Measurements from ENCODE around the gene PTGR1. TPM values are rescaled to one million over a fixed set of nuclear protein-coding genes. Genes with fewer than 3 reads are reported as not detected.

PTGR1 gene
- total RNA-seq, 4 donors from 2014 or later, result 7.5 to 30.9 (median 16.8) TPM

DNA sequence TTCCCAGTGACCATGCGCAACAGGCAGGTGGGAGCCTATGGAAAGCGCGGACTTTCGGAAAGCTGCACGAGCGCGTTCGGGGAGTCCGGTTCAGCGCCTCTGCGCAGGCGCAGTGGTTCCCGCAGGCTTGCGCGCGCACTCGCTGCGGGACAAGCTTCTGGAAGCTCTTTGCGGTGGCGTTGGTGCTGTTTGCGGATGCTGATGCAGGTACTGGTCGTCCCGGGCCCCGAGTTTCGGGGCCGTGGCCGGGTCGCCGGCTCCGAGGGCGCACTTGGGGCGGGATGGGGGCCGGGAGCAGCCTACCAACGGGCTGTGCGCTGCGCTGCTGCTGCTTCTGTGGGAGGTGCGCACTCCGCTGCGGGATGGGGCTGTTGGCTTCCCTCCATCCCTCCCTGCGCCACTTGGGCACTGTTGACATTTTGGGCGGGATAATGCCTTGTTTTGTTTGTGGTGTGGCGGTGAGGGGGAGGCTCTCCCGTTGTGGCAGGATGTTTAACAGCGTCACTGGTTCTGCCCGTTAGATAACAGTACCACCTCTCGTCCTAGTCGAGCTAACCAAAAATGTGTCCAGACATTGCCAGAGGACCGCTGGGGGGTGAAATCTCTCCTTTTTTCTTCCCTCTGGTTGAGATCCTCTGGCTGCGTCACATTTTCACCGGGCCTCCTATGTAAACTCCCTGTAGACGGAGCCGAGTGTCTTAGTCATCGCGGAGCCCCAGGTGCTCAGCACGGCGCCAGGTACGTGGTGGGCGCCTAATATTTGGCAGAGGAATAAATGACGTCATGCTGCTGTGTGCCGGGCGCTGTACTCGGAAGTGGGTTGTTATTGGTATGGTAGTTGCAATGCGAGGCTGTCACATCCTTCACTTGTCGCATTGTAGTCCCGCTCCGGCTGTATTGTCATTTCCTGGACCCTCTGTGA is 74.1 kb downstream of the PTGR1 start, which contains the start of gene ZNF483:
ZNF483 (plus strand) TSS at position 124 of the 922 bp plus-strand sequence. CDS start 2,217 bp downstream, outside the sequence.
- in situ Hi-C loops (cut with MboI; ENCODE audit: low sequenced_read_pairs in 4 of 4), result no loop called here
- Histone ChIP-seq H3K4me1 (peaks cover 0 to 3% of the 10 kb centered on the region in 2 donors), H3K9me3 (no peaks in the 10 kb centered on the region), H3K4me3 (peak within 1 kb of the TSS; percentile 73 to 84 (median 75)), H3K27ac (peak within 1 kb of the TSS in 1 of 4 donors; percentile 19), H3K27me3 (peaks cover 0 to 6% (median 5%) of the 10 kb centered on the region in 3 donors), H3K36me3 (no peaks in the 10 kb centered on the region)
- DNase-seq (peak in 1 of 2 donors; percentile 39), ATAC-seq (peak; percentile 50 to 55)
- intact Hi-C loops (cut with DNase I; ENCODE audit: low total_unique reads), result loop anchor here (1.0 kb wide), 1 partner anchor 41 kb away; the partner anchor contains the start of gene ECPAS
- TF ChIP-seq, protein P1, sequence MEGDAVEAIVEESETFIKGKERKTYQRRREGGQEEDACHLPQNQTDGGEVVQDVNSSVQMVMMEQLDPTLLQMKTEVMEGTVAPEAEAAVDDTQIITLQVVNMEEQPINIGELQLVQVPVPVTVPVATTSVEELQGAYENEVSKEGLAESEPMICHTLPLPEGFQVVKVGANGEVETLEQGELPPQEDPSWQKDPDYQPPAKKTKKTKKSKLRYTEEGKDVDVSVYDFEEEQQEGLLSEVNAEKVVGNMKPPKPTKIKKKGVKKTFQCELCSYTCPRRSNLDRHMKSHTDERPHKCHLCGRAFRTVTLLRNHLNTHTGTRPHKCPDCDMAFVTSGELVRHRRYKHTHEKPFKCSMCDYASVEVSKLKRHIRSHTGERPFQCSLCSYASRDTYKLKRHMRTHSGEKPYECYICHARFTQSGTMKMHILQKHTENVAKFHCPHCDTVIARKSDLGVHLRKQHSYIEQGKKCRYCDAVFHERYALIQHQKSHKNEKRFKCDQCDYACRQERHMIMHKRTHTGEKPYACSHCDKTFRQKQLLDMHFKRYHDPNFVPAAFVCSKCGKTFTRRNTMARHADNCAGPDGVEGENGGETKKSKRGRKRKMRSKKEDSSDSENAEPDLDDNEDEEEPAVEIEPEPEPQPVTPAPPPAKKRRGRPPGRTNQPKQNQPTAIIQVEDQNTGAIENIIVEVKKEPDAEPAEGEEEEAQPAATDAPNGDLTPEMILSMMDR (IDR thresholded peaks at IDR 0.05 in 4 of 5, conservative IDR thresholded peaks at IDR 0.05 in 1 of 5), result no peak
- TF ChIP-seq POLR2A (IDR thresholded peaks at IDR 0.05), result no peak

DNA sequence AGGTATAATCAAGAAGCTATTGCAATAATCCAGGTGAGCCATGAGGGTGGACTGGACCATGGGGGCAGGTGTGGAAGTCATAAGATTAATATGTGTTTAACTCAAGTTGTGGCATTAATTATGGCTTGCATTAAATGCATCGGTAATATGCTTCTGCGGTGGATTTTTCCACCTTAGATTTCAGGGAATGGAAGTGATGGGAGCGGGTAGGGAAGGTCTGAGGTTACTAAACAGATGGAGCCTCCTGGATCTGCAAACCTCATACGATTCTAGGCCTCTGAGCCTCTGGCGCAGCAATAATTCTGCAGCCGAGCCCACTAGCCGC is 74.8 kb downstream of the PTGR1 start:
- H3K27ac ChIP-seq, result no peak overlapping the region
- intact Hi-C loops (cut with DNase I; ENCODE audit: low total_unique reads), result loop anchor here (1.0 kb wide), 1 partner anchor 40 kb away; the partner anchor contains the start of gene ECPAS
- no peak for ATAC-seq
- in situ Hi-C loops (cut with MboI; ENCODE audit: low sequenced_read_pairs in 4 of 4), result no loop called here
- H3K4me3 ChIP-seq, result peak overlapping the region; percentile 73 to 84 (median 75)
- H3K27me3 ChIP-seq, result peaks cover 0 to 6% (median 5%) of the 10 kb centered on the region in 3 donors
- DNase-seq, result no peak
- peaks cover 0 to 3% of the 10 kb centered on the region in 2 donors for H3K4me1 ChIP-seq
- no peaks in the 10 kb centered on the region for H3K9me3 ChIP-seq
- TF ChIP-seq POLR2A (IDR thresholded peaks at IDR 0.05), result no peak
- TF ChIP-seq, protein P1 (IDR thresholded peaks at IDR 0.05 in 4 of 5, conservative IDR thresholded peaks at IDR 0.05 in 1 of 5), result no peak
- H3K36me3 ChIP-seq, result no peaks in the 10 kb centered on the region

DNA sequence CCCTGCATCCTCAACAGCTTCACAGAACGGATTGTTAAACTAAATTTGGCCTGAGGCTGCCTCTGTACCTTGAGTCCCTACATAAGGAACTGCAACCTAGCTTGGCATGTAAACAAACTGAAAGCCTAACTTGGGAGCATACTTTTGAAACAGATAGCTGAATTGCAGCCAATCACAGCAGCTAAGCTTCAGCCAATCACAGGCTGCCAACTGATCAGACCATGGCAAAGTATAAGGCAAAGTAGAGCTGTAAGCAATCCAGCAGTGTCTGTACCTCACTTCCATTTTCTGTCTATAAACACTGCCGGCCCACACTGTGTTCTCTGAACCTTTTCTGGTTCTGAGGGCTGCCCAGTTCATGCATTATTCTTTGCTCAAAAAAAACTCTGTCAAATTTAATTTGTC is 83.4 kb downstream of the PTGR1 start:
- Histone ChIP-seq H3K27me3 (no peaks in the 10 kb centered on the region), H3K4me3 (no peak overlapping the region), H3K9me3 (no peaks in the 10 kb centered on the region), H3K4me1 (no peaks in the 10 kb centered on the region), H3K36me3 (no peaks in the 10 kb centered on the region), H3K27ac (no peak overlapping the region)
- no peak for DNase-seq
- in situ Hi-C loops (cut with MboI; ENCODE audit: low sequenced_read_pairs in 4 of 4) (no loop called here), intact Hi-C loops (cut with DNase I; ENCODE audit: low total_unique reads) (no loop called here)
- ATAC-seq, result no peak
- TF ChIP-seq POLR2A (IDR thresholded peaks at IDR 0.05), result no peak
- TF ChIP-seq, protein P1 (IDR thresholded peaks at IDR 0.05 in 4 of 5, conservative IDR thresholded peaks at IDR 0.05 in 1 of 5), result no peak

DNA sequence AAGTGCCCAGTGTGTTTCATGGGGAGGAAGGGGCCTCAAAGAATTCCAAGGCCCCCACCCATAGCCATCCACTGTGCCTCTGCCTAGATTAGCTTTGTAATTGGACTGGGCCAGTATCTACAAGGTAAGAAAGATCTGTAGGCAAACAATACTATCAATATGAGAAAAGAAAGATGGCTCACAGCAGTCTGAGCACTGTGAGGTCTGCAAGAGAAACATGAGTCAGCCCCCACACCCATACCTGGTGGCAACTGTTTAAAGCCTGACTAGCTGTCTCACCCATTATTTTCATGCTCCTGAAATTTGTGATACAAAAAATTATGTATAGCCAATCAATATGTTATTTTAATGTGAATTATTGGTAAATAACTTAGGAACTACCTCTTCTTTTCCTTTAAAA is 84.5 kb downstream of the PTGR1 start:
- H3K36me3 ChIP-seq, result no peaks in the 10 kb centered on the region
- TF ChIP-seq, protein P1 (IDR thresholded peaks at IDR 0.05 in 4 of 5, conservative IDR thresholded peaks at IDR 0.05 in 1 of 5), result no peak
- no peak for TF ChIP-seq POLR2A (IDR thresholded peaks at IDR 0.05)
- no peaks in the 10 kb centered on the region for H3K4me1 ChIP-seq
- in situ Hi-C loops (cut with MboI; ENCODE audit: low sequenced_read_pairs in 4 of 4), result no loop called here
- H3K27ac ChIP-seq, result no peak overlapping the region
- no peaks in the 10 kb centered on the region for H3K27me3 ChIP-seq
- H3K9me3 ChIP-seq, result no peaks in the 10 kb centered on the region
- no peak for DNase-seq
- intact Hi-C loops (cut with DNase I; ENCODE audit: low total_unique reads), result no loop called here
- H3K4me3 ChIP-seq, result no peak overlapping the region
- no peak for ATAC-seq

Other genes starting within 250 kb of the PTGR1 start
- 100 to 1,000 TPM; 320 to 509 (median 424) TPM for gene ECPAS, start 115.3 kb downstream of the PTGR1 start, total RNA-seq
- under 1 TPM; 0.12 to 0.82 (median 0.21) TPM for gene ZNF483, start 74.5 kb downstream of the PTGR1 start, total RNA-seq
- 1 to 10 TPM; 3.7 to 7.4 (median 4.9) TPM for gene DNAJC25, start 31.7 kb upstream of the PTGR1 start, total RNA-seq
- 10 to 100 TPM; 14.9 to 27.2 (median 18.3) TPM for gene GNG10, start 62.0 kb upstream of the PTGR1 start, total RNA-seq
- not detected for gene SHOC1, start 195.3 kb upstream of the PTGR1 start, total RNA-seq

Measured in gastrocnemius medialis (tissue), 4 donors.